ACC112 (cell line): ENCODE data around the gene IL1R1.
"Not testable (repeated sequence)": the region's sequence is repeated elsewhere in the genome, so short reads cannot be mapped to it uniquely, and the experiment has no call there.

Experiments used
- H2AFZ ChIP-seq: fragments of 200-600 bp; sonication (generic); one replicate; pipeline ENCODE4 v1.6.0; 2017; ENCODE audit warnings: antibody characterized with exemption, low read length; ENCODE audit not compliant: unreplicated experiment
- H3K27ac ChIP-seq: fragments of 200-600 bp; sonication (generic); 2 replicates; pipeline ENCODE4 v1.5.1; 2014; ENCODE audit warnings: low read depth, mild to moderate bottlenecking, antibody characterized with exemption, low read length, moderate library complexity
- H3K27me3 ChIP-seq: fragments of 200-600 bp; sonication (generic); 2 replicates; pipeline ENCODE4 v1.6.1; 2014; ENCODE audit warnings: mild to moderate bottlenecking, antibody characterized with exemption, low read length, moderate library complexity, mixed read lengths; ENCODE audit not compliant: insufficient read depth
- H3K36me3 ChIP-seq: fragments of 200-600 bp; sonication (generic); 2 replicates; pipeline ENCODE4 v1.6.1; 2016; ENCODE audit warnings: mild to moderate bottlenecking, antibody characterized with exemption, low read length, moderate library complexity, mixed read lengths; ENCODE audit not compliant: insufficient read depth
- H3K4me1 ChIP-seq: fragments of 200-600 bp; sonication (generic); one replicate; pipeline ENCODE4 v1.6.1; 2016; ENCODE audit warnings: low read length, mixed read lengths; ENCODE audit not compliant: insufficient read depth, unreplicated experiment, control insufficient read depth
- H3K4me3 ChIP-seq: fragments of 200-600 bp; sonication (generic); 2 replicates; pipeline ENCODE4 v1.5.1; 2014; ENCODE audit warnings: mild to moderate bottlenecking, low read depth, low read length
- H3K79me2 ChIP-seq: fragments of 200-600 bp; sonication (generic); one replicate; pipeline ENCODE4 v1.6.0; 2016; ENCODE audit warnings: low read length; ENCODE audit not compliant: control insufficient read depth, unreplicated experiment, insufficient read depth

Gene IL1R1

GRCh38 chr2:102122909-102123308 lies 19.6 kb upstream of the IL1R1 start:
- peaks cover 82% of the 10 kb centered on the region for H3K79me2 ChIP-seq

GRCh38 chr2:102124421-102124820 lies 18.1 kb upstream of the IL1R1 start:
- H3K27ac ChIP-seq, H2AFZ ChIP-seq, H3K4me3 ChIP-seq, H3K27me3 ChIP-seq: not testable (repeated sequence)
- Histone ChIP-seq H3K36me3 (peaks cover 14% of the 10 kb centered on the region), H3K79me2 (peaks cover 78% of the 10 kb centered on the region), H3K4me1 (peaks cover 63% of the 10 kb centered on the region)

More at GRCh38 chr2:102122909-102123308, 19.6 kb upstream of the IL1R1 start:
- Histone ChIP-seq H3K27me3 (no peaks in the 10 kb centered on the region), H3K4me3 (no peak overlapping the region), H3K4me1 (peaks cover 54% of the 10 kb centered on the region), H3K27ac (peak overlapping the region; percentile 95), H2AFZ (no peak overlapping the region), H3K36me3 (peaks cover 19% of the 10 kb centered on the region)

- H3K36me3 ChIP-seq, result peaks cover 15% of the 10 kb centered on the region
- H3K4me3 ChIP-seq, result no peak overlapping the region
- peaks cover 73% of the 10 kb centered on the region for H3K4me1 ChIP-seq
- peak overlapping the region; percentile 94 for H3K27ac ChIP-seq
- peaks cover 77% of the 10 kb centered on the region for H3K79me2 ChIP-seq
- no peak overlapping the region for H2AFZ ChIP-seq
- H3K27me3 ChIP-seq, result no peaks in the 10 kb centered on the region
Measured at GRCh38 chr2:102126169-102126568, 16.4 kb upstream of the IL1R1 start.

- Histone ChIP-seq H3K4me3 (no peak overlapping the region; the same call in 1 of the 2 replicates), H3K79me2 (peaks cover 78% of the 10 kb centered on the region), H3K4me1 (peaks cover 71% of the 10 kb centered on the region), H3K27me3 (no peaks in the 10 kb centered on the region), H3K36me3 (peaks cover 20% of the 10 kb centered on the region), H3K27ac (peak overlapping the region; percentile 94), H2AFZ (no peak overlapping the region)
Measured at GRCh38 chr2:102126660-102127059, 15.9 kb upstream of the IL1R1 start.

- Histone ChIP-seq H3K36me3 (peaks cover 25% of the 10 kb centered on the region), H3K27me3 (no peaks in the 10 kb centered on the region), H2AFZ (no peak overlapping the region), H3K79me2 (peaks cover 74% of the 10 kb centered on the region), H3K27ac (peak overlapping the region; percentile 94), H3K4me1 (peaks cover 55% of the 10 kb centered on the region), H3K4me3 (no peak overlapping the region)
Measured at GRCh38 chr2:102129082-102129481, 13.5 kb upstream of the IL1R1 start.

- Histone ChIP-seq H3K27ac (peak overlapping the region; percentile 66), H3K4me1 (peaks cover 57% of the 10 kb centered on the region), H3K27me3 (no peaks in the 10 kb centered on the region)
Measured at GRCh38 chr2:102129951-102130646, 12.4 kb upstream of the IL1R1 start.

GRCh38 chr2:102130647-102130991 lies 11.9 kb upstream of the IL1R1 start:
- Histone ChIP-seq H3K79me2 (peaks cover 69% of the 10 kb centered on the region), H3K36me3 (peaks cover 26% of the 10 kb centered on the region), H3K4me3 (no peak overlapping the region), H2AFZ (no peak overlapping the region), H3K27ac (peak overlapping the region; percentile 66), H3K4me1 (peaks cover 52% of the 10 kb centered on the region), H3K27me3 (no peaks in the 10 kb centered on the region)

More at GRCh38 chr2:102129951-102130646, 12.4 kb upstream of the IL1R1 start:
- no peak overlapping the region for H2AFZ ChIP-seq
- H3K36me3 ChIP-seq, result peaks cover 29% of the 10 kb centered on the region
- no peak overlapping the region for H3K4me3 ChIP-seq
- peaks cover 71% of the 10 kb centered on the region for H3K79me2 ChIP-seq

GRCh38 chr2:102131564-102131963 lies 11.0 kb upstream of the IL1R1 start:
- H3K36me3 ChIP-seq, result peaks cover 24% of the 10 kb centered on the region
- H3K27ac ChIP-seq, result no peak overlapping the region
- H3K4me3 ChIP-seq, result no peak overlapping the region
- H3K4me1 ChIP-seq, result peaks cover 47% of the 10 kb centered on the region
- peaks cover 67% of the 10 kb centered on the region for H3K79me2 ChIP-seq
- no peak overlapping the region for H2AFZ ChIP-seq
- H3K27me3 ChIP-seq, result no peaks in the 10 kb centered on the region

GRCh38 chr2:102137138-102137537 lies 5.4 kb upstream of the IL1R1 start:
- Histone ChIP-seq H2AFZ (no peak overlapping the region), H3K36me3 (peaks cover 12% of the 10 kb centered on the region), H3K27me3 (no peaks in the 10 kb centered on the region), H3K79me2 (peaks cover 83% of the 10 kb centered on the region), H3K4me3 (no peak overlapping the region), H3K4me1 (peaks cover 56% of the 10 kb centered on the region), H3K27ac (peak overlapping the region; percentile 94)

- peak overlapping the region; percentile 94 for H3K27ac ChIP-seq
- peaks cover 88% of the 10 kb centered on the region for H3K79me2 ChIP-seq
- no peak overlapping the region for H3K4me3 ChIP-seq
- H3K27me3 ChIP-seq, result no peaks in the 10 kb centered on the region
- peaks cover 10% of the 10 kb centered on the region for H3K36me3 ChIP-seq
- H2AFZ ChIP-seq, result no peak overlapping the region
- peaks cover 58% of the 10 kb centered on the region for H3K4me1 ChIP-seq
Measured at GRCh38 chr2:102138331-102138730, 4.2 kb upstream of the IL1R1 start.

- H2AFZ ChIP-seq, result no peak overlapping the region
- no peak overlapping the region for H3K4me3 ChIP-seq
- peak overlapping the region; percentile 94 for H3K27ac ChIP-seq
- H3K4me1 ChIP-seq, result peaks cover 59% of the 10 kb centered on the region
- H3K27me3 ChIP-seq, result no peaks in the 10 kb centered on the region
- peaks cover 19% of the 10 kb centered on the region for H3K36me3 ChIP-seq
- peaks cover 92% of the 10 kb centered on the region for H3K79me2 ChIP-seq
Measured at GRCh38 chr2:102139851-102140250, 2.7 kb upstream of the IL1R1 start.
